ENCODE data around the gene SPDYE17.
"Not testable (repeated sequence)": the region's sequence is repeated elsewhere in the genome, so short reads cannot be mapped to it uniquely, and the experiment has no call there.

Gene SPDYE17

GRCh38 chr7:76972391-76972790, 59.8 kb downstream of the SPDYE17 start:
- not testable (repeated sequence) for DNase-seq (ENCODE audit: low spot score)
